CD4-positive, alpha-beta T cell treated with Interleukin-6 at 100 ng/mL for 8 hours (primary cell): Measurements from ENCODE around the gene CRIP2.

Experiments
- DNase-seq: peaks from one replicate; pipeline ENCODE4 v3.0.0-alpha.2; 2020; ENCODE audit warnings: mixed read lengths, low spot score

The CRIP2 gene

DNA sequence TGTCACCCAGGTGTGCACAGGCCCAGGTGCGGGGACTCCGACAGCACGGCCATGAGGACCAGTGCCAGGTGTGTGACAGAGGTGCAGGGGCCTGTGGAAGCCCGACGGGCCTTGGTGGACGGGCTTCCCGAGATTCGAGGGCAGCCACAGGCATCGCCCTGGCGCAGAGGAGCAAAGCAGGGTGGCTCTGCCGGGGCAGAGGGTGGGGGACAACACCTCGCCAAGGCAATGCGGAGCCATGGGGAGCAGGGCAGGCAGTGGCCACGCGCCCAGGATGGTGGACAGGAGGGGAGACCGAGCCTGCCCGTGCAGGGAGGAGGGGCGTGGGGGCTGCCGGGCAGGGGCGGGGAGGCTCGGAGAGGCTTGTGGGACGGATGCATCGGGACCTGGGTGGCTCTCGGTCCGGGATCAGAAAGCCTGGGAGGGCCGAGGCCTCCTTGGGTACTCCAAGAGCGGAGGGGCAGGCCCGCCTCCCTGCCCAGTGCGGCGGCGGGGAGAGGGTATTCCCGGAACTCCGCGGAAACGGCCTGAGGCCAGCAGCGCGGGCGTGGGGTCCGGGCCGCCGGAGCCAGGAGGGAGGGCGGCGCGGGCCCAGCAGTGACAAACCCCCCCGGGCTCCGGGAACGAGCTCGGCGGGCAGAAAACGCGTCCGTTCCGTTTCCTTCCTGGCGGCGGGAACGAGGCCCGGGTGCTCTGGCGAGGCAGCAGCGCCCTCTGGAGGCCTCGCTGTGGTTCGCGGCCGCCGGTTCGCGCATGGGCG, 53.4 kb downstream of the CRIP2 start:
- DNase-seq = peak; percentile 71

DNA sequence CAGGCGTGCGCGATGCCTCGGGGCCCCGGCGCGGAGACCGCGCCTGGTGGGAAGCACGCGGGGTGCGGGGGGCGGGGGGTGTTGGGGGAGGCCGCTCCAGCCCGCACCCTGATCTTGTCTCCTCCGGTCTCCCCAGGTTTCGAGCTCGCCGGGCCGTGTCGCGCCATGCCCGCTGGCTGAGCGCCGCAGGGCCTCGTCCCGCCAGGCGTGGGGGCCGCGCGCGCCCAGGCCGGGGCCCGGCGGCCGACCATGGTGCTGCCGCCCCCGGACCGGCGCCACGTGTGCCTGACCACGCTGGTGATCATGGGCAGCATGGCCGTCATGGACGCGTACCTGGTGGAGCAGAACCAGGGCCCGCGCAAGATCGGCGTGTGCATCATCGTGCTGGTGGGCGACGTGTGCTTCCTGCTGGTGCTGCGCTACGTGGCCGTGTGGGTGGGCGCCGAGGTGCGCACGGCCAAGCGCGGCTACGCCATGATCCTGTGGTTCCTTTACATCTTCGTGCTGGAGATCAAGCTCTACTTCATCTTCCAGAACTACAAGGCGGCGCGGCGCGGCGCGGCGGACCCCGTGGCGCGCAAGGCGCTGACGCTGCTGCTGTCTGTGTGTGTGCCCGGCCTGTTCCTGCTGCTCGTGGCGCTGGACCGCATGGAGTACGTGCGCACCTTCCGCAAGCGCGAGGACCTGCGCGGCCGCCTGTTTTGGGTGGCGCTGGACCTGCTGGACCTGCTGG, 54.1 kb downstream of the CRIP2 start:
- no peak for DNase-seq

DNA sequence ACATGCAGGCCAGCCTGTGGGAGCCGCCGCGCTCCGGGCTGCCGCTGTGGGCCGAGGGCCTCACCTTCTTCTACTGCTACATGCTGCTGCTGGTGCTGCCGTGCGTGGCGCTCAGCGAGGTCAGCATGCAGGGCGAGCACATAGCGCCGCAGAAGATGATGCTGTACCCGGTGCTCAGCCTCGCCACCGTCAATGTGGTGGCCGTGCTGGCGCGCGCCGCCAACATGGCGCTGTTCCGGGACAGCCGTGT, 54.6 kb downstream of the CRIP2 start:
- DNase-seq = no peak
